Naive thymus-derived CD8-positive, alpha-beta T cell (primary cell): ENCODE measurements around the gene RAB6D. TPM values are rescaled to one million over a fixed set of nuclear protein-coding genes. Genes with fewer than 3 reads are reported as not detected.
"Not testable (repeated sequence)": the region's sequence is repeated elsewhere in the genome, so short reads cannot be mapped to it uniquely, and the experiment has no call there.

Experiments
- ATAC-seq, 2 donors: fragments of 150-1000 bp; cut with Tn5 transposase in 1 of 2; sonication (Bioruptor Pico), chemical (Tn5 transposase) in 1 of 2; 1 replicate in 1 of 2; 2 replicates in 1 of 2; pipeline ENCODE4 v1.10.0; 2021; ENCODE audit warnings: mild to moderate bottlenecking in 2 of 2, moderate library complexity in 2 of 2
- POLR2A ChIA-PET: fragments of 350-600 bp; sonication (Branson Sonifier 250); formaldehyde crosslinking; loops from one replicate; lab custom pipeline; 2021; ENCODE audit warnings: antibody characterized with exemption; lab: Charles Lee
- DNase-seq, 10 donors: peaks; one replicate each; pipeline versions ENCODE4 v3.0.0 to v3.0.0-alpha.2; 2020 to 2022
- H3K27ac Mint-ChIP-seq, 10 donors: one replicate each; pipeline ENCODE4 v1.8.0; 2020 to 2022; ENCODE audit warnings: mild to moderate bottlenecking in 10 of 10, mixed read lengths in 10 of 10, moderate library complexity in 4 of 10, inconsistent platforms in 1 of 10
- H3K27me3 Mint-ChIP-seq, 5 donors: one replicate each; pipeline ENCODE4 v1.8.0; 2021 to 2022; ENCODE audit warnings: mixed read lengths in 5 of 5
- H3K36me3 Mint-ChIP-seq, 3 donors: one replicate each; pipeline ENCODE4 v1.8.0; 2020 to 2022; ENCODE audit warnings: mixed read lengths in 3 of 3, mild to moderate bottlenecking in 2 of 3, inconsistent platforms in 1 of 3
- H3K4me1 Mint-ChIP-seq, 4 donors: one replicate each; pipeline ENCODE4 v1.8.0; 2021 to 2022; ENCODE audit warnings: mixed read lengths in 4 of 4
- H3K4me3 Mint-ChIP-seq, 10 donors: one replicate each; pipeline ENCODE4 v1.8.0; 2020 to 2022; ENCODE audit warnings: mild to moderate bottlenecking in 10 of 10, mixed read lengths in 10 of 10, moderate library complexity in 6 of 10, inconsistent platforms in 1 of 10
- H3K9me3 Mint-ChIP-seq, 9 donors: one replicate each; pipeline ENCODE4 v1.8.0; 2020 to 2022; ENCODE audit warnings: mixed read lengths in 9 of 9, mild to moderate bottlenecking in 3 of 9, inconsistent platforms in 1 of 9, moderate library complexity in 1 of 9
- polyA plus RNA-seq, 3 donors: library from polyadenylated mRNA; unstranded; fragments of 300-500 nt; fragmentation: Illumina TruSeq; gene quantifications; one replicate each; pipeline ENCODE4 v1.2.3, GENCODE V29; 2021
- total RNA-seq, 8 experiments: library from RNA in 2 of 8; stranded (reverse) in 2 of 8; gene quantifications; one replicate each; pipeline ENCODE4 v1.2.3 and lab custom pipeline; 2021 to 2026

The RAB6D gene
- total and polyA plus RNA-seq, 5 experiments from 2014 or later = not detected

- DNase-seq, H3K36me3 Mint-ChIP-seq, H3K27ac Mint-ChIP-seq, ATAC-seq, H3K4me3 Mint-ChIP-seq, H3K4me1 Mint-ChIP-seq, POLR2A ChIA-PET: not testable (repeated sequence)
- Mint-ChIP-seq H3K9me3 (peaks cover 0 to 11% (median 0%) of the 10 kb centered on the region in 9 donors), H3K27me3 (peaks cover 34 to 67% (median 49%) of the 10 kb centered on the region in 5 donors)
Measured at GRCh38 chr2:131353167-131353697, 10.7 kb downstream of the RAB6D start.

- ATAC-seq = no peak
- no peak overlapping the region for H3K27ac Mint-ChIP-seq
- no peaks in the 10 kb centered on the region for H3K4me1 Mint-ChIP-seq
- peaks cover 0 to 3% (median 0%) of the 10 kb centered on the region in 3 donors for H3K36me3 Mint-ChIP-seq
- peaks cover 0 to 15% (median 0%) of the 10 kb centered on the region in 9 donors for H3K9me3 Mint-ChIP-seq
- peaks cover 14 to 64% (median 37%) of the 10 kb centered on the region in 5 donors for H3K27me3 Mint-ChIP-seq
- no peak overlapping the region for H3K4me3 Mint-ChIP-seq
- POLR2A ChIA-PET = no interaction called here
- DNase-seq = no peak
Measured at GRCh38 chr2:131349021-131349420, 14.9 kb downstream of the RAB6D start.

- H3K36me3 Mint-ChIP-seq, POLR2A ChIA-PET, H3K27ac Mint-ChIP-seq, H3K4me3 Mint-ChIP-seq, DNase-seq, ATAC-seq, H3K4me1 Mint-ChIP-seq: not testable (repeated sequence)
- peaks cover 0 to 18% (median 1%) of the 10 kb centered on the region in 9 donors for H3K9me3 Mint-ChIP-seq
- peaks cover 7 to 48% (median 25%) of the 10 kb centered on the region in 5 donors for H3K27me3 Mint-ChIP-seq
Measured at GRCh38 chr2:131347035-131347434, 16.9 kb downstream of the RAB6D start.

- H3K9me3 Mint-ChIP-seq, H3K4me3 Mint-ChIP-seq, POLR2A ChIA-PET, H3K27ac Mint-ChIP-seq, H3K4me1 Mint-ChIP-seq, H3K36me3 Mint-ChIP-seq, DNase-seq, ATAC-seq: not testable (repeated sequence)
- peaks cover 8 to 35% (median 18%) of the 10 kb centered on the region in 5 donors for H3K27me3 Mint-ChIP-seq
Measured at GRCh38 chr2:131339307-131339706, 24.7 kb downstream of the RAB6D start.

GRCh38 chr2:131335319-131335718, 28.6 kb downstream of the RAB6D start:
- H3K36me3 Mint-ChIP-seq, POLR2A ChIA-PET, H3K9me3 Mint-ChIP-seq, H3K4me1 Mint-ChIP-seq, H3K27ac Mint-ChIP-seq, ATAC-seq, H3K4me3 Mint-ChIP-seq: not testable (repeated sequence)
- H3K27me3 Mint-ChIP-seq = peaks cover 15 to 55% (median 31%) of the 10 kb centered on the region in 5 donors
- peak in 3 of 10 donors; percentile 2 to 9 (median 3) for DNase-seq

DNA sequence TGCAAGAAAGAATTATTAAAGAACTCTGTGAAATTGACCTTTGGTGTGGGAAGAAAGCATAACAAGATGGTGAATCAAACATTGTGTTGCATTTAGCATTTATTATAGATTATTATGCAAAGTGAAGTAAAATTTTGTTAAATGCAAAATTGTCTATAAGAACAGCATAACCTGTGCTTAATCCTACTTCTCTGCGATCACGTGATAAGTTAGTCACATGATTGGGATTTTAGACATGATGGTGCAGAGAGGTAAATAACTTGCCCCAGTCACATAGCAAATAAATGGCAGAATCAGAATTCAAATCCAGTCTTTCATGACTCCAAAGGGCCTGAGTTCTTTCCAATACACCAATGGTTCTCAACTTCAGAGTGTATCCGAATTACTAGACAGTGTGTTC, 31.3 kb downstream of the RAB6D start:
- H3K9me3 Mint-ChIP-seq, ATAC-seq, H3K4me1 Mint-ChIP-seq, H3K4me3 Mint-ChIP-seq, DNase-seq, H3K36me3 Mint-ChIP-seq, H3K27ac Mint-ChIP-seq, POLR2A ChIA-PET: not testable (repeated sequence)
- peaks cover 18 to 53% (median 31%) of the 10 kb centered on the region in 5 donors for H3K27me3 Mint-ChIP-seq

DNA sequence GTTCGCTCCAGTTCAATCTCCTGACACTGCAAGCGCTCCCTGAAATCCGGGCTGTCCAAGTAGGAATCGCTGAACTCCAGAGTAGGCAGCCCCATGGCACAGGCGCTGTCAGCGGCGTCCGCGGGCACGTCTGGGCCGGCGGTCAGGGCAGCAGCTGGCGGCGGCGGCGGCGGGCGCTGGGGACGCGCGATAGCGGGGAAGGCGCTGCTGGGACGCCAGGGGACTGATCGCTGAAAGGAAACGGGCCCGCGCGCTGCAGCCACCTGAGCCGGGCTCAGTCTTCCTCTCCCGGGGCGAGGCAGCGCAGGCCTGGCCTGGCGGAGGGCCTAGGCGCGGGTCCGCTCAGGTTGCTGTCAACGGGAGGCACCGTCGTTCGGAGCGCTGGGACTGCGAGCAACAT, 33.0 kb downstream of the RAB6D start:
- DNase-seq, POLR2A ChIA-PET, H3K4me3 Mint-ChIP-seq, H3K9me3 Mint-ChIP-seq, ATAC-seq, H3K36me3 Mint-ChIP-seq, H3K27ac Mint-ChIP-seq, H3K4me1 Mint-ChIP-seq: not testable (repeated sequence)
- H3K27me3 Mint-ChIP-seq = peaks cover 18 to 56% (median 30%) of the 10 kb centered on the region in 5 donors

DNA sequence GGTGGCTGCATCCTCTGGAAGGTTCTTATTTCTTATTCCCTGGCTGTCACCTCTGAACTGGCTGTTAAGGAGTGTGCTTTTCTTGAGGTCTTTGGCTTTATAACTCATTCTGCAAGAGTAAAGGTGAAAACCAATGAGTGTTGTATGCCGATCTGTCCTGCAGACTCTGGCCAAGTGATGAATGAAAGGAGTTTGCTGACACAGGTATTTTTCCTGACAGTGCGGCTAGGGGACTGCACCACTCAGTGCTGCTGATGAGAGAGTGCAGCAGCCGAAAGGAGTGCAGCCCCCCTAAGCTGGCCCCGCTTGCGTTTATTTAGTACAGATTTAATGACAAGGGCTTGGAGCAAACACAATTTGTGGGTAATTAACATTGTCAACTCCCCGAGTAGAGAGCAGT, 41.8 kb downstream of the RAB6D start:
- DNase-seq (no peak), ATAC-seq (no peak)
- Mint-ChIP-seq H3K27me3 (peaks cover 11 to 24% (median 15%) of the 10 kb centered on the region in 5 donors), H3K4me1 (no peaks in the 10 kb centered on the region), H3K36me3 (peaks cover 0 to 20% (median 4%) of the 10 kb centered on the region in 3 donors), H3K27ac (no peak overlapping the region), H3K4me3 (no peak overlapping the region), H3K9me3 (peaks cover 0 to 18% (median 6%) of the 10 kb centered on the region in 9 donors)
- POLR2A ChIA-PET = no interaction called here

- H3K4me1 Mint-ChIP-seq, POLR2A ChIA-PET, ATAC-seq, H3K4me3 Mint-ChIP-seq, DNase-seq, H3K27ac Mint-ChIP-seq: not testable (repeated sequence)
- Mint-ChIP-seq H3K36me3 (peaks cover 0 to 20% (median 4%) of the 10 kb centered on the region in 3 donors), H3K9me3 (peaks cover 0 to 18% (median 6%) of the 10 kb centered on the region in 9 donors), H3K27me3 (peaks cover 11 to 31% (median 15%) of the 10 kb centered on the region in 5 donors)
Measured at GRCh38 chr2:131321344-131321743, 42.6 kb downstream of the RAB6D start.

- DNase-seq, H3K27ac Mint-ChIP-seq, POLR2A ChIA-PET: not testable (repeated sequence)
Measured at GRCh38 chr2:131311001-131311400, 53.0 kb downstream of the RAB6D start.

More at GRCh38 chr2:131311001-131311400, 53.0 kb downstream of the RAB6D start:
- H3K27me3 Mint-ChIP-seq = peaks cover 5 to 33% (median 11%) of the 10 kb centered on the region in 5 donors
- H3K36me3 Mint-ChIP-seq, ATAC-seq, H3K4me3 Mint-ChIP-seq, H3K9me3 Mint-ChIP-seq, H3K4me1 Mint-ChIP-seq: not testable (repeated sequence)

Other genes starting within 250 kb of the RAB6D start
- gene POTEE, start 154.6 kb downstream of the RAB6D start, total RNA-seq = under 1 TPM; 0.11 to 0.18 TPM
- gene POTEE, start 154.6 kb downstream of the RAB6D start, polyA plus RNA-seq = under 1 TPM; 0.08 to 0.11 (median 0.10) TPM
- gene TUBA3D, start 112.0 kb upstream of the RAB6D start, total RNA-seq = not detected
- not detected for gene TUBA3D, start 112.0 kb upstream of the RAB6D start, polyA plus RNA-seq
- gene MZT2A, start 128.2 kb upstream of the RAB6D start, total RNA-seq = 10 to 100 TPM; 95.6 to 99.1 TPM
- 100 to 1,000 TPM; 103 to 156 (median 104) TPM for gene MZT2A, start 128.2 kb upstream of the RAB6D start, polyA plus RNA-seq
- under 1 TPM; 0.44 to 0.49 TPM for gene CCDC74A, start 163.7 kb upstream of the RAB6D start, total RNA-seq
- gene CCDC74A, start 163.7 kb upstream of the RAB6D start, polyA plus RNA-seq = under 1 TPM in 1 of 3 donors, not detected in 2; 0.53 TPM